K562 (cell line): ENCODE data around the gene TMEM120B. TPM values are rescaled to one million over a fixed set of nuclear protein-coding genes. Genes with fewer than 3 reads are reported as not detected.
A peak's percentile ranks its signal among the peaks of the same experiment; 100 is the strongest.

Experiments used
- BRD4 ChIP-seq: fragments of 200-600 bp; sonication (generic); IDR thresholded peaks from 2 replicates; pipeline ENCODE4 v1.6.1; 2017; ENCODE audit warnings: inconsistent platforms
- CHD1 ChIP-seq: fragments of 200-600 bp; sonication (generic); IDR thresholded peaks from one replicate; pipeline ENCODE4 v1.6.1; 2012; ENCODE audit warnings: mild to moderate bottlenecking, moderate library complexity, low read length, inconsistent platforms
- GATAD2B ChIP-seq: fragments of 450-650 bp; IDR thresholded peaks from 2 replicates; pipeline ENCODE4 v1.6.1; 2017; ENCODE audit warnings: mild to moderate bottlenecking, borderline replicate concordance
- LCOR ChIP-seq: sonication (generic); formaldehyde crosslinking; IDR thresholded peaks from 2 replicates; pipeline ENCODE4 v1.8.0; 2022; ENCODE audit warnings: mild to moderate bottlenecking, missing genetic modification reagents
- MLLT1 ChIP-seq, 2 experiments: fragments of 450-650 bp; IDR thresholded peaks; 2 replicates each; pipeline ENCODE4 v1.6.1; 2016
- MXD1 ChIP-seq: fragments of 250-450 bp; sonication (Bioruptor Pico); IDR thresholded peaks from 2 replicates; pipeline ENCODE4 v1.8.0; 2021; ENCODE audit warnings: borderline replicate concordance, mild to moderate bottlenecking, moderate library complexity; ENCODE audit not compliant: poor library complexity, severe bottlenecking
- NCOA6 ChIP-seq: fragments of 450-650 bp; IDR thresholded peaks from 2 replicates; pipeline ENCODE4 v1.6.1; 2017; ENCODE audit warnings: mild to moderate bottlenecking
- NFXL1 ChIP-seq: fragments of 450-650 bp; formaldehyde crosslinking; IDR thresholded peaks from 2 replicates; pipeline ENCODE4 v1.4.0; 2021; ENCODE audit warnings: mild to moderate bottlenecking
- PHB2 ChIP-seq: fragments of 450-650 bp; IDR thresholded peaks from 2 replicates; pipeline ENCODE4 v1.6.1; 2017; ENCODE audit warnings: low read depth
- RB1 ChIP-seq: fragments of 450-650 bp; IDR thresholded peaks from 2 replicates; pipeline ENCODE4 v1.6.1; 2017; ENCODE audit warnings: low read depth, mild to moderate bottlenecking
- RBM34 ChIP-seq: fragments of 200-400 bp; formaldehyde crosslinking; IDR thresholded peaks from 2 replicates; pipeline ENCODE4 v1.6.1; 2018; ENCODE audit warnings: low read length, borderline replicate concordance; ENCODE audit not compliant: insufficient read depth
- SMAD4 ChIP-seq: fragments of 250-450 bp; sonication (Bioruptor Pico); conservative IDR thresholded peaks from 2 replicates; pipeline ENCODE4 v1.8.0; 2021; ENCODE audit warnings: inconsistent platforms, mild to moderate bottlenecking, moderate library complexity
- SNRNP70 ChIP-seq: fragments of 200-400 bp; formaldehyde crosslinking; optimal IDR thresholded peaks from 2 replicates; pipeline ENCODE3; 2017; ENCODE audit warnings: low read depth, low read length
- SREBF1 ChIP-seq: fragments of 150-350 bp; IDR thresholded peaks from 2 replicates; pipeline ENCODE4 v1.6.1; 2014; ENCODE audit warnings: antibody characterized with exemption, low read depth, low read length, borderline replicate concordance
- TAF15 ChIP-seq: fragments of 200-400 bp; formaldehyde crosslinking; IDR thresholded peaks from 2 replicates; pipeline ENCODE4 v1.6.1; 2017; ENCODE audit warnings: mild to moderate bottlenecking, low read depth, low read length, moderate library complexity
- TBP ChIP-seq: optimal IDR thresholded peaks from 2 replicates; pipeline ENCODE3; 2011; ENCODE audit warnings: low read depth, low read length, improper control_type of control experiment
- TGIF2 ChIP-seq: sonication (generic); formaldehyde crosslinking; IDR thresholded peaks from 2 replicates; pipeline ENCODE4 v1.8.1; 2022; ENCODE audit warnings: mild to moderate bottlenecking, missing genetic modification reagents, moderate library complexity
- UBTF ChIP-seq, 2 experiments: IDR thresholded peaks; 2 replicates each; pipeline ENCODE4 v1.6.1; 2012; ENCODE audit warnings: improper control_type of control experiment in 2 of 2, low read depth in 2 of 2, low read length in 2 of 2, borderline replicate concordance in 1 of 2
- ZBTB1 ChIP-seq: sonication (generic); formaldehyde crosslinking; IDR thresholded peaks from 2 replicates; pipeline ENCODE4 v1.8.1; 2023; ENCODE audit warnings: missing genetic modification reagents, low read depth, mild to moderate bottlenecking, borderline replicate concordance
- ZNF263 ChIP-seq: sonication (generic); formaldehyde crosslinking; IDR thresholded peaks from 2 replicates; pipeline ENCODE4 v1.8.0; 2022; ENCODE audit warnings: mild to moderate bottlenecking, missing genetic modification reagents, borderline replicate concordance
- ZNF324 ChIP-seq: fragments of 250-450 bp; sonication (Bioruptor Pico); IDR thresholded peaks from 2 replicates; pipeline ENCODE4 v1.4.0; 2020; ENCODE audit warnings: mild to moderate bottlenecking
- polyA plus RNA-seq, 8 experiments: library from polyadenylated mRNA; depleted of rRNA in 4 of 8; stranded (reverse) in 5 of 8; unstranded in 3 of 8; fragments of >200 nt; fragmentation: Nextera tagmentation in 2 of 8; fragmentation: Illumina TruSeq in 1 of 8; extraction: Ambion mirVana in 2 of 8; extraction: Trizol in 1 of 8; gene quantifications; 2 replicates each; pipeline versions ENCODE4 v1.2.1 to v1.2.3, GENCODE V29; 2011 to 2014; ENCODE audit warnings: inconsistent platforms in 1 of 8, missing spikeins in 1 of 8
- total RNA-seq, 7 experiments: library from RNA; depleted of rRNA in 6 of 7; stranded (reverse); fragments of >200 nt in 6 of 7; fragmentation: Illumina TruSeq in 2 of 7; extraction: Trizol in 2 of 7; gene quantifications; 2 replicates each; pipeline versions ENCODE4 v1.2.1 to v1.2.3, GENCODE V29; 2011 to 2021; ENCODE audit warnings: low replicate concordance in 1 of 7

The TMEM120B gene
- total and polyA plus RNA-seq, 9 of the 15 experiments (the other 6 are each of a cell fraction or from before 2014, with no cell fraction given): 1.7 to 18.6 (median 7.4) TPM

- TF ChIP-seq ZNF263: peak; percentile 98
- peak; percentile 23 for TF ChIP-seq TBP
- no peak for TF ChIP-seq ZNF324 (CRISPR knock-in tag)
- TF ChIP-seq LCOR (CRISPR knock-in tag): no peak
- TF ChIP-seq RBM34: no peak
- 0 out of 2 replicates have a peak, but pooled peaks have one; percentile 44 for TF ChIP-seq GATAD2B
- 0 out of 2 replicates have a peak, but pooled peaks have one; percentile 18 for TF ChIP-seq BRD4
- TF ChIP-seq SNRNP70: no peak
- TF ChIP-seq NFXL1: no peak
- TF ChIP-seq SMAD4: peak; percentile 22; the same call in 1 of the 2 replicates
- TF ChIP-seq UBTF (IDR thresholded peaks at IDR 0.05; ENCODE audit: borderline replicate concordance in 1 of 2, low read depth in 2 of 2, low read length in 2 of 2): peak; percentile 56 to 81; a peak in 3 of 4 replicates
- TF ChIP-seq PHB2: no peak
- TF ChIP-seq MXD1 (CRISPR knock-in tag): no peak
- TF ChIP-seq TAF15: no peak
- TF ChIP-seq CHD1: peak; percentile 60
- no peak for TF ChIP-seq NCOA6
- TF ChIP-seq MLLT1 (IDR thresholded peaks at IDR 0.05): 0 out of 4 replicates have a peak, but pooled peaks of 1 of the 2 experiments have one; percentile 8
- TF ChIP-seq ZBTB1: no peak
- no peak for TF ChIP-seq TGIF2 (CRISPR knock-in tag)
- peak; percentile 23; the same call in 1 of the 2 replicates for TF ChIP-seq RB1
- no peak for TF ChIP-seq SREBF1
Measured at GRCh38 chr12:121803861-121804416, 91.4 kb downstream of the TMEM120B start, which contains the start of gene SETD1B (continued).
